Vagina (tissue), 2 donors: ENCODE data around the gene ATP11A.

Source experiments
- CTCF ChIP-seq, 3 experiments: fragments of 450-650 bp in 2 of 3; fragments of 200-600 bp in 1 of 3; sonication (generic) in 1 of 3; IDR thresholded peaks; one replicate each; pipeline ENCODE4 v1.5.1; 2017 to 2019; ENCODE audit warnings: antibody characterized with exemption in 3 of 3, mild to moderate bottlenecking in 2 of 3, moderate library complexity in 2 of 3
- POLR2A ChIP-seq, 2 donors: fragments of 450-650 bp; IDR thresholded peaks; one replicate each; pipeline ENCODE4 v1.6.1; 2017; ENCODE audit warnings: antibody characterized with exemption in 2 of 2, mild to moderate bottlenecking in 2 of 2, moderate library complexity in 2 of 2

DNA sequence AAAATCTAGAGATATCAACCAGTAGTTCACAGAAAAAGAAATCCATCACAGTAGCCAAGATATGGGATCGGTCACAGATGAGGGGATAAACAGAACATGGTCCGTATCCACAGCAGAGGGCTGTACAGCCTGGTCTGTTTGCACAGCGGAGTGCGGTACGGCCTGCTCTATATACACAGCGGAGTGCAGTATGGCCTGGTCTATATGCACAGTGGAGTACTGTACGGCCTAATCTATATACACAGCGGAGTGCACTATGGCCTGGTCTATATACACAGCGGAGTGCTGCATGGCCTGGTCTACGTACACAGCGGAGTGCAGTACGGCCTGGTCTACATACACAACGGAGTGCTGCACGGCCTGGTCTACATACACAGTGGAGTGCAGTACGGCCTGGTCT, 236.2 kb downstream of the ATP11A start:
- no peak for TF ChIP-seq POLR2A (IDR thresholded peaks at IDR 0.05)
- TF ChIP-seq CTCF (IDR thresholded peaks at IDR 0.05): no peak
